C4-2B (cell line): ENCODE measurements around the gene KCNQ1.

ENCODE experiments used
- H3K27ac ChIP-seq: fragments of 450-650 bp; 2 replicates; pipeline ENCODE4 v1.5.1; 2017
- ZFX ChIP-seq: fragments of 450-650 bp; IDR thresholded peaks from 2 replicates; pipeline ENCODE4 v1.6.1; 2017
- TF ChIP-seq, protein P1 (sequence below): fragments of 450-650 bp; conservative IDR thresholded peaks from 2 replicates; pipeline ENCODE4 v1.5.1; 2017; ENCODE audit warnings: mild to moderate bottlenecking

The KCNQ1 gene

DNA sequence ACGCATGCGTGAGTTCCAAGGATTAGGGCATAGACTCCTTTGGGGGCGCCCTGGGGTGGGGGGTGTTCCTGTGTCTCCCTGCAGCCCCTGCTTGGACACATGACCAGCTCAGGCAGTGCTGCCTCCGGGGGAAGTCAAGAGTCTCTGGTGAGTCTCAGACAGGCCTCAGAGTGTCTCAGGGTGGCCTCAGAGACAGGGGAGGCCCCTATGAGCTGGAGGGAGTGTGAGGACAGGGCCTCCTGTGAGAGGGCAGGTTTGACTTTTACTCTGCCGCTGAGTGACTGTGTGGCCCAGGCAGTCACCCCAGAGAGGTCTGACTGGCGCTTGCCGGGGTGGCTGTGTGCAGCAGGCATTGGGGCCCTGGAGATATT is 296.2 kb downstream of the KCNQ1 start:
- TF ChIP-seq, protein P1, sequence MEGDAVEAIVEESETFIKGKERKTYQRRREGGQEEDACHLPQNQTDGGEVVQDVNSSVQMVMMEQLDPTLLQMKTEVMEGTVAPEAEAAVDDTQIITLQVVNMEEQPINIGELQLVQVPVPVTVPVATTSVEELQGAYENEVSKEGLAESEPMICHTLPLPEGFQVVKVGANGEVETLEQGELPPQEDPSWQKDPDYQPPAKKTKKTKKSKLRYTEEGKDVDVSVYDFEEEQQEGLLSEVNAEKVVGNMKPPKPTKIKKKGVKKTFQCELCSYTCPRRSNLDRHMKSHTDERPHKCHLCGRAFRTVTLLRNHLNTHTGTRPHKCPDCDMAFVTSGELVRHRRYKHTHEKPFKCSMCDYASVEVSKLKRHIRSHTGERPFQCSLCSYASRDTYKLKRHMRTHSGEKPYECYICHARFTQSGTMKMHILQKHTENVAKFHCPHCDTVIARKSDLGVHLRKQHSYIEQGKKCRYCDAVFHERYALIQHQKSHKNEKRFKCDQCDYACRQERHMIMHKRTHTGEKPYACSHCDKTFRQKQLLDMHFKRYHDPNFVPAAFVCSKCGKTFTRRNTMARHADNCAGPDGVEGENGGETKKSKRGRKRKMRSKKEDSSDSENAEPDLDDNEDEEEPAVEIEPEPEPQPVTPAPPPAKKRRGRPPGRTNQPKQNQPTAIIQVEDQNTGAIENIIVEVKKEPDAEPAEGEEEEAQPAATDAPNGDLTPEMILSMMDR = no peak
- no peak for TF ChIP-seq ZFX
- no peak overlapping the region for H3K27ac ChIP-seq

DNA sequence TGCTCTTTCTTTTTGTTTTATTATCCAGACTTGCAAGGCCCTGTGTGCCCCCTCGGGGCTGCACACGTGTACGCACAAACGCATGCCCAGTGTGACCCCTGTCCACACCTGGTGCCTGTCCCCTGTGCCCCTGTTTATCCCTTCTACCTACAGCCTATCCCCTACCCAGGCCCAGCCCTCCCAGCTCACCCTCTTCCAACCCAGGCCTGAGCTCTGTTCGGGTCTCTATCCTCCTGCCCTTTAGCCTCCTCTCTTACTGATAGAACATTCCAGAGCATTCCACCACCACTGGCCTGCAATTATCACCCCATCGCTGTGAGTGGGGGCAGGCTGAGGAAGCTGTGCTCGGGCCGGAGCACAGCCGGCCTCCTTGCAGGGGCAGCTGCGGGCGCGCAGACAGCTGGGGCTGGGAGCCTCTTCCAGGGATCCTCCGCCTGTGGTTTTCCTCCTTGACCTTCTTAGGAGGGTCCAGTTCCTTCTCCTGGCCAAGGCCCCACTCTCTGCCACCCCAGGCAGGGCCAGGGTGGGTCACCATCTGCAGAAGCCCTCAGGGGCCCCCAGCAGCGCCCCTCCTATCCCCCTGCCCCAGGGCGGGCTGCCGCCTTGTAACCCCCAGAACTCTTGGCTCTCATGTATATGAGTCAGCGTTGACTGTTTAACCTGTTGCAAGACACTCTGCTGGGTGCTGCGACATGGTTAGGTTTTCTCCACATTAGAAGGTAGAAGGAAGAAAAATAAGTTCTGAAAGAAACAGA is 296.7 kb downstream of the KCNQ1 start:
- TF ChIP-seq, protein P1 = no peak
- TF ChIP-seq ZFX = no peak
- no peak overlapping the region for H3K27ac ChIP-seq

DNA sequence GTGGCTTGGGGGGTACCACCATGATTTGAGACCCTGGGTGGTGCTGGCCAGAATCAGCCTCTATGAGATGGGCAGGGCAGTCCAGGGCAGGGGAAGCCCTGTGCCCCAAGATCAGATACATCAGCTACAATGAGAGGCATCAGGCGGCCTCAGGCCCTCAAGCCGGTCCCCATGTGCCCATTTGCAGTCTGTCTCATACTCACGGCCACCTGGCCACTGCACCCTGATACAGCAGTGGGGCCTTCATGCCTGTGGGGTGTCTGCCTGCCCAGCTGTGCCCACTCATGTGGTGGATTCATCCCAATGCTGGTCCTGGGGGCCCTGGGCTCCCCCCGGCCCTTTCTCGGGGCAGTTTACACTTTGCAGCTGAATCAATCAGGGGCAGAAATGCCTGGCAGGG is 297.4 kb downstream of the KCNQ1 start:
- TF ChIP-seq, protein P1 = no peak
- no peak for TF ChIP-seq ZFX
- H3K27ac ChIP-seq = no peak overlapping the region

DNA sequence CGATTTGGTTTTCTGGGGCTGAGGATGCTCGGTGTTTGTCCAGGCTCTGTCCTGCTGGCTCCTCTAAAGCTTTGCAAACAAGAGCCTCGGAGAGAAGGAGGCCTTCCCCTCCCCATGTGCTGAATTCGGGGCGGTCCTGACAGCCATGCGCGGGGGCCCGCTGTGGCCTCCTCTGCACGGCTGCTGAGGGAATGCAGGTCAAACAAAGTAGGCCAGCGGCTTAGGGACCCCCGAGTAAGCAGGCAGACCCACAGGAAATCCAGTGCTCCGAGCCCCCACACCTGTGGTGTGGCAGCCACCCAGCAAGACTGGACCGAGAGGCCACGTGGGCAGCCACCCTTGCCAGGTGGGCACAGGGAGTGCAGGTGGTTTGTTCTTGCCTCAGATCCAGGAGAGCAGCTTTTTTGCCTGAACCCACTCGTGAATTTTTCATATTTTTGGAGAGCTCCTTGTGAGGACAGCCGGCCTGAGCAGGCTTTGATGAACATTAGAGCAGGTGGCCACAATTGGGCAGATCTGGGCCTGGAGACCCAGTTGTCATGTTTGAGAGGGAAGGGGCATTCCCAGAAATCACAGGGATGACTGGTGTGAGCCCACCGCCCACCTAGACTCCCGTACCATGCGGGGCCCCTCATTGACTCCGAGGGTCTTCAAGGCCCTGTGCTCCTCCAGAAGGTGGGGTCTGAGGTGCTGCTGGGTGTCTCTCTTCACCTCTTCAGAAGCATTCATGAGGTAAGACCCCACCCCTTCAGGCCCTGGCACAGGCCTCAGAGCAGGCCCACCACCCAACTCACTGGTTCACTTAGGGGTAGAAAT is 298.0 kb downstream of the KCNQ1 start:
- no peak for TF ChIP-seq ZFX
- TF ChIP-seq, protein P1 = no peak
- H3K27ac ChIP-seq = no peak overlapping the region

DNA sequence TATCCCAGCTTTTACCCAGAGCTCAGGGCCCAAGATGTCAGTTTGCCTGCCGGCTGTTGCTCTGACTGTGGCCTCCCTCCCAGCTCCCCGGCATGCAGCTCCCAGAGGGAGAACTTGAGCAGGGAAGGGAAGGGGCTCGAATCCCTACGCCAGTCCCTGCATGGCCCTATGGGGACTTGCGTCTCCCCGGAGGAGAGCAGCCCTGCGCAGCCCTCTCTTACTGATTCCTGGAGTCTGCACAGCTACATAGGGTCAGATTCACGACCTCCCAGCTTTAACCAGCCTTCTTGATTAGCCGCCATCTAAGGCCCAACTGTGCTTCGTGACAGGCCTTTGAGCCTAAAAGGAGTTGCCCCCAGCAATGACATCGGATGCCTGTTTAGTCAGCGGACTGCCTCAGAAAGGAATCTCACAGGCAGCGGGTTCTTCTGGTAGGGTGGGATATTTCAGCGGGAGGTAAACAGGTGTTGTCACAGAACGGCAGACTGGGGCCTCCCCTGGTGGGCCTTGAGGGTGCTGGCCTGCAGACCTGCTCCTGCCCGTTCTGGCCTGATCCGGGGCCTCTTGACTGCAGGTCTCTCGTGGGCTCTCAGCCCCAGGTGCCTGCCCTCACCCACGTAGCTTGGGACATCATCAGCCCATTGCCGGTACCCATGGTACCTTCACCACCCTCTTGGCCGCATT is 298.8 kb downstream of the KCNQ1 start:
- H3K27ac ChIP-seq = no peak overlapping the region
- TF ChIP-seq, protein P1 = no peak
- TF ChIP-seq ZFX = no peak

DNA sequence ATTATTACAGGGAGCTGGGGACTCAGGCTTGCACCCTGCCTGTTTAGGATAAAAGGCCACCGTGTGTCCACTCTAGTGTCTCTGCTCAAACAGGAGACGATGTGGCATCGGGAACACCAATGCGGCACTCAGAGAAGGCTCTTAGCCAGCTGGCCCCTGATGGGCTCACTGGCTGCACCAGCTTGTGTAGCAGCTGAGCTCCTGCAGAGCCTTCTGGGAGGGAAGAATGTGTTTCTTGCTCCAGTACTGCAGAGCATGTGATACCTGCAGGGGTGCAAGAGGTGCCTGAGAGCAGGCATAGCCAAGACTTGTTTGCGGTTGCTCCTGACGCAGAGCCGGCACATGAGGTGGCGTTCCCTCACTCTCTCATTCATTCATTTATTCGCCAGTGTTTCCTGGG is 299.4 kb downstream of the KCNQ1 start:
- no peak overlapping the region for H3K27ac ChIP-seq
- TF ChIP-seq, protein P1 = no peak
- TF ChIP-seq ZFX = no peak

DNA sequence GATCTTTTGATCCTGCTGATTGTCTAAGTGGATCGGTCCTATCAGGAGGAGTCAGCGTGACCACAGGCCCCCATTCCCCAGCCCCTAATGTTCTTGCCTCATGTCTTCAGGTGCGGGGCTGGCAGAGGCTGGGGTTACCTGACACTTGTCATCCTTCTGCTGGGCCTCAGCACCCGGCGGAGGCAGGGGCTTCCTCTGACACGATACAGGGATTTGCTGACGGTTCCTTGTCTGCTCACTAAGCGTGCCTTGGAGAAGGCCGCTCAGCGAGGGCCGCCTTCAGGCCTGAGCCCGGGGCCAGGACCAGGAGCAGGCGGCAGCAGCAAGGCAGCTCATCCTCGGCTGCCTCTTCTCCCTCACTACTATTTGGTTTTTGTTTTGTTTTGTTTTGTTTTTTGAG is 300.7 kb downstream of the KCNQ1 start:
- TF ChIP-seq ZFX = no peak
- TF ChIP-seq, protein P1 = no peak
- H3K27ac ChIP-seq = no peak overlapping the region
